RWPE1 (cell line): ENCODE results near the gene BTNL3.

Experiments
- CTCF ChIA-PET: fragments of 350-600 bp; sonication (Branson Sonifier 250); formaldehyde crosslinking; extraction: SDS; loops from one replicate; lab custom pipeline; 2021; lab: Yijun Ruan, JAX
- POLR2A ChIA-PET: fragments of 400-600 bp; formaldehyde crosslinking; extraction: SDS; loops from one replicate; lab custom pipeline; 2020; ENCODE audit warnings: antibody characterized with exemption; ENCODE audit not compliant: low non-redundant PET; lab: Yijun Ruan, JAX
- DNase-seq: peaks from one replicate; pipeline ENCODE4 v3.0.0; 2012; ENCODE audit warnings: low spot score
- H3K27ac ChIP-seq: fragments of 450-650 bp; 2 replicates; pipeline ENCODE4 v1.5.1; 2017
- TF ChIP-seq, protein P1 (sequence below): fragments of 450-650 bp; conservative IDR thresholded peaks from 2 replicates; pipeline ENCODE4 v1.5.1; 2017; ENCODE audit warnings: low read depth, mild to moderate bottlenecking

The BTNL3 gene

DNA sequence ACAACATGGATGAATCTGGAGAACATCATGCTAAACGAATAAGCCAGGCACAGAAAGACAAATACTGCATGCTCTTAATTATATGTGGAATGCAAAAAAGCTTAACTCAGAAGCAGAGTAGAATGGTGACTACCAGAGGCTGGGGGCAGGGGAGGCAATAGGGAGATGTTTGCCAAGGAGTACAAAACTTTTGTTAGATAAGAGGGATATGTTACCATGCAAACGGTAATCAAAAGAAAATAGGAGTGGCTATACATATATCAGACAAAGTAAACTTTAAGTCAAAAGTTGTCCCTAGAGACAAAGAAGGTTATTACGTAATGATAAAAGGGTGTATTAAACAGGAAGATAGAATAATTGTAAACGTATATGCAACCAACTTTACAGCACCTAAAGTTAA lies 17.8 kb upstream of the BTNL3 start:
- H3K27ac ChIP-seq, result no peak overlapping the region
- ChIA-PET POLR2A (no interaction called here), CTCF (no interaction called here)
- no peak for DNase-seq
- TF ChIP-seq, protein P1, sequence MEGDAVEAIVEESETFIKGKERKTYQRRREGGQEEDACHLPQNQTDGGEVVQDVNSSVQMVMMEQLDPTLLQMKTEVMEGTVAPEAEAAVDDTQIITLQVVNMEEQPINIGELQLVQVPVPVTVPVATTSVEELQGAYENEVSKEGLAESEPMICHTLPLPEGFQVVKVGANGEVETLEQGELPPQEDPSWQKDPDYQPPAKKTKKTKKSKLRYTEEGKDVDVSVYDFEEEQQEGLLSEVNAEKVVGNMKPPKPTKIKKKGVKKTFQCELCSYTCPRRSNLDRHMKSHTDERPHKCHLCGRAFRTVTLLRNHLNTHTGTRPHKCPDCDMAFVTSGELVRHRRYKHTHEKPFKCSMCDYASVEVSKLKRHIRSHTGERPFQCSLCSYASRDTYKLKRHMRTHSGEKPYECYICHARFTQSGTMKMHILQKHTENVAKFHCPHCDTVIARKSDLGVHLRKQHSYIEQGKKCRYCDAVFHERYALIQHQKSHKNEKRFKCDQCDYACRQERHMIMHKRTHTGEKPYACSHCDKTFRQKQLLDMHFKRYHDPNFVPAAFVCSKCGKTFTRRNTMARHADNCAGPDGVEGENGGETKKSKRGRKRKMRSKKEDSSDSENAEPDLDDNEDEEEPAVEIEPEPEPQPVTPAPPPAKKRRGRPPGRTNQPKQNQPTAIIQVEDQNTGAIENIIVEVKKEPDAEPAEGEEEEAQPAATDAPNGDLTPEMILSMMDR, result no peak

DNA sequence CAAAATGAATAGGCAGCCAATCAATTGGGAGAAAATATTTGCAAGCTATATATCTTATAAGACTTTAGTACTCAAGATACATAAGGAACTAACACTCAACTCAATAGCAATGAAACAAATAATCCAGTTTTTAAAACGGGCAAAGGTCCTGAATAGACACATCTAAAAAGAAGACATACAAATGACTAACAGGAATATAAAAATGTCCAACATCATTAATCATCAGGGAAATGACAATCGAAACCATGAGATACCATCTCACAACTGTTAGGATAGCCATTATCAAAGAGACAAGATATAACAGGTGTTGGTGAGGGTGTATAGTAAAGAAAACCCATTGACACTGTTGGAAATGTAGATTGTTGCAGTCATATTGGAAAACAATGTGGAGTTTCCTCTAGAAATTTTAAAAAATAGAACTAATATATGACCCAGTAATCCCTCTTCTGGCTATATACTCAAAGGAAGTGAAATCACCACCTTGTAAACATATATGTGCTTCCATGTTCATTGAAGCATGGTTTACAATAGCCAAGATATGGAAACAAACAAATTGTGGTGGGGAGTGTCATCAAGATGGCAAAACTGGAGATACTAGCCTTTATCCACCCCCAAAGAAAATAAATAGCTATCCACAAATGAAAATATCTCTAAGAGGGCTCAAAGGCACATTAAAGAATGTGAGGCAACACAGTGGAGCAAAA lies 13.9 kb upstream of the BTNL3 start:
- TF ChIP-seq, protein P1, result no peak
- POLR2A ChIA-PET, result no interaction called here
- no peak for DNase-seq
- CTCF ChIA-PET, result no interaction called here
- H3K27ac ChIP-seq, result no peak overlapping the region

DNA sequence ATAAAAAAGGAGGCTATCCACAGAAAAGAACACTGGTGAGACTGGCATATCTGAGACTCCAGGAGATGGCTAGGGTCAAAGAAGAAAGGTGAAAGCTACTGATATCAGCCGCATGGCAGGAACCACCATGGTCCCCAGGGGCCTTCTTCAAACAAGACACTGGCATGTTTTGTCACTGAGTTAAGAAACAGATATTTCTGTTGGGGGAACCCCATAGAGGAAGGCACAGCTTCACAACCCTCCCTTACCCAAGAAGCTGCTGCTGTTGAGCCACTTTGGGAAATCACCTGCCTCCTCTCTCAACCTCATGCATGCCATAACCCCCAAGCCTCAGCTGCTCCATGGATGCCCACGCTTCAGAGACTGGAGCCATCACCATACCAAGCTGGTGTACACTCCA lies 13.3 kb upstream of the BTNL3 start:
- POLR2A ChIA-PET, result no interaction called here
- CTCF ChIA-PET, result no interaction called here
- TF ChIP-seq, protein P1, result no peak
- DNase-seq, result no peak
- H3K27ac ChIP-seq, result no peak overlapping the region

DNA sequence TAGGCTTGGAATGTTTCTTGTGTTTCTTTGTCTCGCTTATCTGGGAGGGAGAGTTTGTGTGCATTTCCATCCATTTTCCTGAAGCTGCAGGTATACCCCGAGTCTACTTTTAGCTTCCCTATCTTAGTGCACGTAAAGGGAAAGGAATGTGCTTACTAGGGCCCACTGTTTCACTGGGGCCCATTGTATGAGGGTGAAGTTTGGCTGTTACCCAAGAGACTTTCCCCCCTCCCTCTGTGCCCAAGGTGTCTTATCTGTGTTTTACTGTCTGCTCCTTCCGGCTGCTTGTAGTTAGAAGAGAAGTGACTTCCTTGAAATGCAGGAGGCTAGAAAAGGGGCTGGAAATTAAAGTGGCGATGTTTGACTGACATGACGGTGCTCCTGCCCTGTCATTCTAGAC lies 12.1 kb upstream of the BTNL3 start:
- POLR2A ChIA-PET, result no interaction called here
- CTCF ChIA-PET, result no interaction called here
- H3K27ac ChIP-seq, result no peak overlapping the region
- DNase-seq, result no peak
- TF ChIP-seq, protein P1, result no peak

DNA sequence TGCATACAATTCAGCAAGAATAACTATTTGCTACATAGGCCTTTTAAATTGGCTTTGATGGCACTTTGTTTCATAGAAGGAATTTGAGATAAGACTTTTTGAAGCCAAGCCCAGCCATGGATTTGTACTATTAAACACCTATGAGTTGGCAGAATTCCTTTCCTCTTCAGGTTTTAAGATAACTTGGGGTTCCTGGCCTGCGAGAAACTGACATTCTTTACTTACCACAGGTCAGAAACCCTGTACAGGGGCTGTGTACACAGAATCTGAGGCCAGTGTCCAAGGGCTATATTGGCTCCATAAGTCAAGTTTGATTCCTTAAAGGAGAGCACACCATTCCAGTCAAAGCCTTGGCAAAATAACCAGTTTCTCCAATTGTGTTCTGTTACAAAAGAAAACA lies 10.8 kb upstream of the BTNL3 start:
- ChIA-PET CTCF (no interaction called here), POLR2A (no interaction called here)
- no peak for DNase-seq

DNA sequence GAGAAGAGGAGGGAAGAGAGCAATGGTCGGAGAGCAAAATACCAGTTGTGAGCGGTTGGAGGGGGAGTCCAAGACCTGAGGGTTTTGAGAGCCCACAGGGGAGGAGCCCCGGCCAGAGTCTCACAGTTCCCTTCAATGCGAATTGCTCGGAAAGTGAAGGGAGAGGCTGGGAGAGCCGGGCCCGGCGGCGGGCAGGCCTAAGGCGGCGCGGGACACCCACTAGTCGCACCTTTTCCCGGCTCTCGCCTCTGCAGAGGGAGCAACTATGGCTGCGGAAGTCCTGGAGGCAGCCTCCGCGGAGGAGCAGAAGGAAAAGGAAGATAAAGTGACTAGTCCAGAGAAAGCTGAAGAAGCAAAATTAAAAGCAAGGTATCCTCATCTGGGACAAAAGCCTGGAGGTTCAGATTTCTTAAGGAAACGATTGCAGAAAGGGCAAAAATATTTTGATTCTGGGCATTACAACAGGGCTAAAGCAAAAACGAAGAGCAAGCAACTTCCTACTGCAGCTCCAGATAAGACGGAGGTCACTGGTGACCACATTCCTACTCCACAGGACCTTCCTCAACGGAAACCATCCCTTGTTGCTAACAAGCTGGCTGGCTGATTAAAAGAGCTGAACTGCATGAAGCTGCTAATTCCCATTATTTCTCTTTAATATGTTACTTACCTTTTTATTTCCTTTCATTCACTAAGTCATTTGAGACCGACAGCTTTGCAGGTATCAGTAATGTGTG lies 6.5 kb upstream of the BTNL3 start:
- CTCF ChIA-PET, result no interaction called here
- DNase-seq, result no peak
- POLR2A ChIA-PET, result no interaction called here
- TF ChIP-seq, protein P1, result no peak
- no peak overlapping the region for H3K27ac ChIP-seq

More for the DNA sequence above, 10.8 kb upstream of the BTNL3 start:
- TF ChIP-seq, protein P1, result no peak
- no peak overlapping the region for H3K27ac ChIP-seq
